HepG2 (cell line): ENCODE results near the gene SLC26A4. TPM values are rescaled to one million over a fixed set of nuclear protein-coding genes. Genes with fewer than 3 reads are reported as not detected.

ENCODE experiments used
- ATAC-seq: fragments of 200-7000 bp; cut with Tn5 transposase; 3 replicates; pipeline ENCODE4 v1.9.1; 2020; ENCODE audit warnings: mild to moderate bottlenecking, moderate library complexity
- BruUV-seq: library from RNA; stranded (reverse); fragments of 400-500 nt; replicated peaks from 2 replicates; lab custom pipeline; 2021; lab: Mats Ljungman, UMichigan
- CTCF ChIA-PET: fragments of 300-600 bp; formaldehyde crosslinking; extraction: SDS; loops from one replicate; lab custom pipeline; 2021; ENCODE audit warnings: low total read pairs, inconsistent platforms, low intra/inter-chr PET ratio; lab: Yijun Ruan, JAX
- POLR2A ChIA-PET: fragments of 350-600 bp; sonication (Branson Sonifier 250); formaldehyde crosslinking; loops from one replicate; lab custom pipeline; 2020; ENCODE audit warnings: antibody characterized with exemption, inconsistent platforms; lab: Yijun Ruan, JAX
- DNase-seq: peaks from one replicate; pipeline ENCODE4 v3.0.0-alpha.2; 2015; ENCODE audit warnings: low spot score
- FAIRE-seq: peaks from 3 replicates; lab custom pipeline; 2011; peaks lifted over from hg19 to GRCh38; lab: Jason Lieb, UNC
- H2AFZ ChIP-seq: one replicate; pipeline ENCODE4 v1.6.1; 2011; ENCODE audit warnings: low read length, inconsistent platforms
- H3K27ac ChIP-seq: fragments of 300-600 bp; 3 replicates; pipeline ENCODE4 v1.8.0; 2011; ENCODE audit warnings: mixed run types, mild to moderate bottlenecking, mixed read lengths, low read length, inconsistent platforms; ENCODE audit not compliant: insufficient read depth; ENCODE audit errors: extremely low read length
- H3K27me3 ChIP-seq, 2 experiments: fragments of 200-600 bp in 1 of 2; 2 replicates in 1 of 2; 3 replicates in 1 of 2; pipeline versions ENCODE4 v1.6.0 to v1.8.0; 2011; ENCODE audit warnings: low read length in 2 of 2, mild to moderate bottlenecking in 2 of 2, moderate library complexity in 2 of 2, inconsistent platforms in 1 of 2; ENCODE audit not compliant: insufficient read depth in 2 of 2, control insufficient read depth in 1 of 2
- H3K36me3 ChIP-seq, 2 experiments: fragments of 200-600 bp in 1 of 2; replicated peaks in 1 of 2; 2 replicates in 1 of 2; 3 replicates in 1 of 2; pipeline versions ENCODE4 v1.5.1 to v1.8.0; 2011; ENCODE audit warnings: low read length in 2 of 2, inconsistent platforms in 1 of 2; ENCODE audit not compliant: insufficient read depth in 2 of 2, control insufficient read depth in 1 of 2
- H3K4me1 ChIP-seq: 2 replicates; pipeline ENCODE4 v1.5.1; 2012; ENCODE audit warnings: low read length, inconsistent platforms; ENCODE audit not compliant: insufficient read depth
- H3K4me2 ChIP-seq: 2 replicates; pipeline ENCODE4 v1.6.0; 2011; ENCODE audit warnings: low read depth, low read length, inconsistent platforms
- H3K4me3 ChIP-seq, 3 experiments: fragments of 200-600 bp in 1 of 3; sonication (generic), shearing (Covaris generic) in 1 of 3; replicated peaks in 1 of 3; 2 replicates each; pipeline ENCODE4 v1.5.1; 2011 to 2016; ENCODE audit warnings: low read length in 3 of 3, inconsistent platforms in 2 of 3, low read depth in 2 of 3, mild to moderate bottlenecking in 2 of 3, control low read depth in 1 of 3, mixed read lengths in 1 of 3; ENCODE audit not compliant: insufficient read depth in 1 of 3
- H3K79me2 ChIP-seq: one replicate; pipeline ENCODE4 v1.6.1; 2011; ENCODE audit warnings: low read length, inconsistent platforms; ENCODE audit not compliant: insufficient read depth
- H3K9ac ChIP-seq: 2 replicates; pipeline ENCODE4 v1.6.0; 2011; ENCODE audit warnings: mild to moderate bottlenecking, low read depth, low read length, inconsistent platforms; ENCODE audit not compliant: insufficient read depth
- H3K9me3 ChIP-seq: 2 replicates; pipeline ENCODE4 v1.5.1; 2012; ENCODE audit warnings: mild to moderate bottlenecking, low read length
- H4K20me1 ChIP-seq: 2 replicates; pipeline ENCODE4 v1.6.0; 2011; ENCODE audit warnings: inconsistent platforms, mild to moderate bottlenecking, low read length, moderate library complexity; ENCODE audit not compliant: insufficient read depth
- DDIT3 ChIP-seq: sonication (generic); formaldehyde crosslinking; IDR thresholded peaks from 2 replicates; pipeline ENCODE4 v1.4.0; 2020; ENCODE audit warnings: mild to moderate bottlenecking, missing genetic modification reagents
- GPN1 ChIP-seq: sonication (generic); formaldehyde crosslinking; IDR thresholded peaks from 2 replicates; pipeline ENCODE4 v1.5.1; 2020; ENCODE audit warnings: missing genetic modification reagents, borderline replicate concordance
- HCFC1 ChIP-seq: fragments of 150-350 bp; IDR thresholded peaks from 2 replicates; pipeline ENCODE4 v1.6.1; 2014; ENCODE audit warnings: low read depth, low read length
- PREB ChIP-seq: sonication (generic); formaldehyde crosslinking; IDR thresholded peaks from 2 replicates; pipeline ENCODE4 v1.4.0; 2020; ENCODE audit warnings: missing genetic modification reagents
- SMAD9 ChIP-seq: sonication (generic); formaldehyde crosslinking; IDR thresholded peaks from 2 replicates; pipeline ENCODE4 v1.5.1; 2020; ENCODE audit warnings: mild to moderate bottlenecking, missing genetic modification reagents
- STAT5B ChIP-seq: sonication (generic); formaldehyde crosslinking; IDR thresholded peaks from 2 replicates; pipeline ENCODE4 v1.4.0; 2020; ENCODE audit warnings: missing genetic modification reagents
- TMF1 ChIP-seq: sonication (generic); formaldehyde crosslinking; IDR thresholded peaks from 2 replicates; pipeline ENCODE4 v1.8.1; 2022; ENCODE audit warnings: low read depth, missing genetic modification reagents
- ZNF121 ChIP-seq: sonication (generic); formaldehyde crosslinking; IDR thresholded peaks from 2 replicates; pipeline ENCODE4 v1.5.0; 2020; ENCODE audit warnings: mild to moderate bottlenecking, missing genetic modification reagents
- ZNF24 ChIP-seq: fragments of 450-650 bp; IDR thresholded peaks from 2 replicates; pipeline ENCODE4 v1.6.1; 2017; ENCODE audit warnings: antibody characterized with exemption, mild to moderate bottlenecking
- ZNF326 ChIP-seq: sonication (generic); formaldehyde crosslinking; IDR thresholded peaks from 2 replicates; pipeline ENCODE4 v1.4.0; 2020; ENCODE audit warnings: missing genetic modification reagents, borderline replicate concordance
- ZNF550 ChIP-seq: sonication (generic); formaldehyde crosslinking; IDR thresholded peaks from 2 replicates; pipeline ENCODE4 v1.4.0; 2020; ENCODE audit warnings: mild to moderate bottlenecking, missing genetic modification reagents, borderline replicate concordance
- ZNF597 ChIP-seq: sonication (generic); formaldehyde crosslinking; IDR thresholded peaks from 2 replicates; pipeline ENCODE4 v1.5.0; 2020; ENCODE audit warnings: missing genetic modification reagents
- WGBS: methylation state at CpG from one replicate; pipeline ENCODE4 v1.1.6; 2017; ENCODE audit warnings: low lambda C conversion rate; 5-methylcytosine and 5-hydroxymethylcytosine counted together
- in situ Hi-C: cut with HindIII; loops from 2 replicates; pipeline ENCODE4 v1.10.0; 2017; ENCODE audit warnings: low pct_unique_long_range_greater_than_20kb; ENCODE audit not compliant: extremely low pct_ligation_motif_present
- intact Hi-C: fragments of 100-400 bp; cut with micrococcal nuclease; formaldehyde crosslinking; loops from one replicate; pipeline ENCODE4 v1.10.0; 2022; ENCODE audit not compliant: unreplicated experiment
- polyA plus RNA-seq, 8 experiments: library from polyadenylated mRNA; depleted of rRNA in 3 of 8; stranded (reverse) in 7 of 8; unstranded in 1 of 8; fragments of >200 nt; fragmentation: Illumina TruSeq in 4 of 8; extraction: Trizol in 4 of 8; gene quantifications; 2 replicates each; pipeline versions ENCODE4 v1.2.1 to v1.2.3, GENCODE V29; 2011 to 2016; ENCODE audit warnings: low read depth in 4 of 8, missing spikeins in 1 of 8, mixed read lengths in 1 of 8; ENCODE audit not compliant: insufficient read depth in 1 of 8
- total RNA-seq, 5 experiments: library from RNA; depleted of rRNA; stranded (reverse); fragments of >200 nt; fragmentation: Illumina TruSeq; extraction: Trizol; gene quantifications; 2 replicates each; pipeline ENCODE4 v1.2.3, GENCODE V29; 2016; ENCODE audit warnings: low read depth in 1 of 5

Gene SLC26A4
- total and polyA plus RNA-seq, 2 of the 13 experiments (the other 11 are each of a cell fraction or from before 2014, with no cell fraction given) = 0.08 to 0.11 TPM

GRCh38 chr7:107628461-107629064, 32.1 kb upstream of the SLC26A4 start:
- WGBS = 96% methylated on average over 7 of the region's 8 CpGs
- Histone ChIP-seq H4K20me1 (no peaks in the 10 kb centered on the region), H2AFZ (no peak overlapping the region), H3K9me3 (no peaks in the 10 kb centered on the region), H3K27me3 (no peaks in the 10 kb centered on the region), H3K4me1 (no peaks in the 10 kb centered on the region), H3K4me3 (no peak overlapping the region), H3K27ac (no peak overlapping the region), H3K79me2 (no peaks in the 10 kb centered on the region), H3K9ac (no peak overlapping the region), H3K4me2 (no peak overlapping the region), H3K36me3 (no peaks in the 10 kb centered on the region)
- intact Hi-C loops (no loop called here), in situ Hi-C loops (no loop called here)
- no peak for FAIRE-seq
- TF ChIP-seq ZNF597 (CRISPR knock-in tag) (no peak), GPN1 (CRISPR knock-in tag) (no peak), ZNF121 (CRISPR knock-in tag) (no peak), PREB (CRISPR knock-in tag) (no peak), HCFC1 (no peak), DDIT3 (CRISPR knock-in tag) (no peak), TMF1 (CRISPR knock-in tag) (no peak), ZNF550 (CRISPR knock-in tag) (no peak), ZNF24 (no peak), SMAD9 (CRISPR knock-in tag) (no peak), ZNF326 (CRISPR knock-in tag) (no peak), STAT5B (CRISPR knock-in tag) (no peak)
- BruUV-seq = no TSS peak
- ChIA-PET POLR2A (no interaction called here), CTCF (no interaction called here)
- no peak for DNase-seq
- ATAC-seq = no peak
